Measurements from ENCODE around the gene CDC42EP2. TPM values are rescaled to one million over a fixed set of nuclear protein-coding genes. Genes with fewer than 3 reads are reported as not detected.
"Not testable (repeated sequence)": the region's sequence is repeated elsewhere in the genome, so short reads cannot be mapped to it uniquely, and the experiment has no call there.

The CDC42EP2 gene
- total RNA-seq, 2 donors from 2014 or later = 1.4 to 2.3 TPM

DNA sequence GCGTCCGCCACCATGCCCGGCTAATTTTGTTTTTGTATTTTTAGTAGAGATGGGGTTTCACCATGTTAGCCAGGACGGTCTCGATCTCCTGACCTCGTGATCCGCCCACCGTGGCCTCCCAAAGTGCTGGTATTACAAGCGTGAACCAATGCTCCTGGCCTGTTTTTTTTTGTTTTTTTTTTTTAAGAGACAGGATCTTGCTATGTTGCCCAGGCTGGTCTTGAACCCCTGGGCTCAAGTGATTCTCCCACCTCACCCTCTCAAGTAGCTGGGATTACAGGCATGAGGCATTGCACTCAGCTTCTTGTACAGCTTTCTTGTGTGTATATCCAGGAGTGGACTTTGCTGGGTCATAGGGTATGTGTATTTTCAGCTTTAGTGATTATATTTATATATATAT lies 17.9 kb downstream of the CDC42EP2 start:
- H3K9me3 Mint-ChIP-seq; H3K36me3 Mint-ChIP-seq (ENCODE audit: insufficient read depth in 2 of 2); H3K27me3 Mint-ChIP-seq (ENCODE audit: low read depth); DNase-seq; H3K27ac Mint-ChIP-seq; ATAC-seq (replicated peaks in 1 of 2); H3K4me3 Mint-ChIP-seq: not testable (repeated sequence)
- H3K4me1 Mint-ChIP-seq (ENCODE audit: low read depth) = peaks cover 35% of the 10 kb centered on the region

GRCh38 chr11:65334696-65335295 lies 20.1 kb downstream of the CDC42EP2 start:
- Mint-ChIP-seq H3K4me3 (peak overlapping the region; percentile 83 to 91), H3K4me1 (ENCODE audit: low read depth) (peaks cover 47% of the 10 kb centered on the region), H3K9me3 (no peaks in the 10 kb centered on the region), H3K27ac (peak overlapping the region; percentile 90), H3K36me3 (ENCODE audit: insufficient read depth in 2 of 2) (peaks cover 7 to 10% of the 10 kb centered on the region in 2 donors), H3K27me3 (ENCODE audit: low read depth) (no peaks in the 10 kb centered on the region)
- no peak for ATAC-seq (replicated peaks in 1 of 2)
- DNase-seq = no peak

DNA sequence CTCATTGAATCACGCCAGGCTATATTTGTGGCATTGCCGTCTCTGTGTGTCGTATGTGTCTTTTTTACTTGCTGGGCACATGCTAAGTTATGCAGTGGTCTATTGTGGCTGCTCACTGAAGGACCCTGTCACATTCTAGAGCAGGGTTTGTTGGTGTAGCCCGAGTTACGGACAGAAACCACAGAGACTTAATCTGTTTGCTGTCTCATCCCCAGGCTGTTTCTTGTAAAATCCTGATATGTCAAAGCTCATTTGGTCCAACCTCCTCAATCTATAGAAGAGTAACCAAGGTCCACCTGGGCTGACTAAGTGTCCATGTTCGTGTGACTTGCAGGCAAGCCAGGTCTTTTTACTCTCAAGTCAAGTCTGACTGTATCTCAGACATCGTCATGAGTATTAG lies 24.0 kb downstream of the CDC42EP2 start:
- Mint-ChIP-seq H3K4me1 (ENCODE audit: low read depth) (peaks cover 46% of the 10 kb centered on the region), H3K36me3 (ENCODE audit: insufficient read depth in 2 of 2) (peaks cover 14 to 18% of the 10 kb centered on the region in 2 donors)
- ATAC-seq (replicated peaks in 1 of 2) = no peak

DNA sequence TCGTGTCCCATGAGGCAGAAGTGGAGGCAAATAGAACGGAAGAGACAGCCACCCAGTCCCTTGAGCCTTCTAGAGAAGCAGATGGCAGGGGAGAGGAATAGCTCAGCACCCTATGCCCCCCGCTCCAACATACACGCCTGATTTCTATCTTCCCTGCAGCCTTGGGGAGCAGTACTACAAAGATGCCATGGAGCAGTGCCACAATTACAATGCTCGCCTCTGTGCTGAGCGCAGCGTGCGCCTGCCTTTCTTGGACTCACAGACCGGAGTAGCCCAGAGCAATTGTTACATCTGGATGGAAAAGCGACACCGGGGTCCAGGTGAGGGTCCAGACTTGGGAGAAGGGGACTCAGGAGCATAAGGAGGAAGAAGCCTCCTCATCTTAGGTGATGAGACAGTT lies 25.6 kb downstream of the CDC42EP2 start:
- no peaks in the 10 kb centered on the region for H3K9me3 Mint-ChIP-seq
- H3K4me3 Mint-ChIP-seq = no peak overlapping the region
- H3K27me3 Mint-ChIP-seq (ENCODE audit: low read depth) = no peaks in the 10 kb centered on the region
- peaks cover 14 to 20% of the 10 kb centered on the region in 2 donors for H3K36me3 Mint-ChIP-seq (ENCODE audit: insufficient read depth in 2 of 2)
- ATAC-seq (replicated peaks in 1 of 2) = no peak
- no peak for DNase-seq
- H3K27ac Mint-ChIP-seq = peak overlapping the region; percentile 89
- peaks cover 37% of the 10 kb centered on the region for H3K4me1 Mint-ChIP-seq (ENCODE audit: low read depth)

More for the DNA sequence above, 24.0 kb downstream of the CDC42EP2 start:
- Mint-ChIP-seq H3K27ac (peak overlapping the region; percentile 27), H3K9me3 (no peaks in the 10 kb centered on the region), H3K27me3 (ENCODE audit: low read depth) (no peaks in the 10 kb centered on the region), H3K4me3 (no peak overlapping the region)
- DNase-seq = no peak

DNA sequence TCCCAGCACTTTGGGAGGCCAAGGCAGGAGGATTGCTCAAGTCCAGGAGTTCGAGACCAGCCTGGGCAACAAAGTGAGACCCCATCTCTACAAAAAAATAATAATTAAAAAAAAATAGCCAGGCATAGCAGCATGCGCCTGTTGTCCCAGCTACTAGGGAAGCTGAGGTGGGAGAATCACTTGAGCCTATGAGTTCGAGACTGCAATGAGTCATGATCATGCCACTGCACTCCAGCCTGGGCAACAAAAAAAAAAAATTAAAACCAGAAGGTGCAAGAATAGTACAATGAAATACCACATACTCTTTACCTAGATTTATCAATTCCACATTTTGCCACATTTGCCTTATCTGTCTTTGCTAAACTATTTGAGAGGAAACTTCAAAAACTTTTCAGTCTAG lies 27.2 kb downstream of the CDC42EP2 start:
- no peak for ATAC-seq (replicated peaks in 1 of 2)
- no peaks in the 10 kb centered on the region for H3K27me3 Mint-ChIP-seq (ENCODE audit: low read depth)
- no peaks in the 10 kb centered on the region for H3K9me3 Mint-ChIP-seq
- H3K36me3 Mint-ChIP-seq (ENCODE audit: insufficient read depth in 2 of 2) = peaks cover 20 to 25% of the 10 kb centered on the region in 2 donors
- no peak for DNase-seq
- no peak overlapping the region for H3K4me3 Mint-ChIP-seq
- no peak overlapping the region for H3K27ac Mint-ChIP-seq
- peaks cover 23% of the 10 kb centered on the region for H3K4me1 Mint-ChIP-seq (ENCODE audit: low read depth)

DNA sequence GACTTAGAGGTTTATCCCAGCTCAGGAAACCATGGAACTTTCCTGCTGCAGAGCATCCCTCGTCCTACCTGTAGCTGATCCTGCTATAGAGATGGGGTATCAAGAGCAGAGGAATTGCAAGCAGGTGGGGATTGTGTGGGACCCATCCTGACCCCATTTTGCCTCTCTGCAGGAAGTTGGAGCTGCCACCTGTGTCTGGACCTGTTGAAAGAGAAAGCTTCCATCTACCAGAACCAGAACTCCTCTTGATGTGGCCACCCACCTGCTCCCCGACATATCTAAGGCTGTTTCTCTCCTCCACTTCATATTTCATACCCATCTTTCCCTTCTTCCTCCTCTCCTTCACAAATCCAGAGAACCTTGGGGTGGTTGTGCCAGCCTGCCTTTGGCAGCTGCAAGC lies 36.8 kb downstream of the CDC42EP2 start:
- ATAC-seq (replicated peaks in 1 of 2) = no peak
- Mint-ChIP-seq H3K27me3 (ENCODE audit: low read depth) (no peaks in the 10 kb centered on the region), H3K9me3 (no peaks in the 10 kb centered on the region), H3K36me3 (ENCODE audit: insufficient read depth in 2 of 2) (peaks cover 4 to 12% of the 10 kb centered on the region in 2 donors), H3K4me1 (ENCODE audit: low read depth) (peaks cover 7% of the 10 kb centered on the region), H3K4me3 (no peak overlapping the region), H3K27ac (no peak overlapping the region)
- DNase-seq = no peak

DNA sequence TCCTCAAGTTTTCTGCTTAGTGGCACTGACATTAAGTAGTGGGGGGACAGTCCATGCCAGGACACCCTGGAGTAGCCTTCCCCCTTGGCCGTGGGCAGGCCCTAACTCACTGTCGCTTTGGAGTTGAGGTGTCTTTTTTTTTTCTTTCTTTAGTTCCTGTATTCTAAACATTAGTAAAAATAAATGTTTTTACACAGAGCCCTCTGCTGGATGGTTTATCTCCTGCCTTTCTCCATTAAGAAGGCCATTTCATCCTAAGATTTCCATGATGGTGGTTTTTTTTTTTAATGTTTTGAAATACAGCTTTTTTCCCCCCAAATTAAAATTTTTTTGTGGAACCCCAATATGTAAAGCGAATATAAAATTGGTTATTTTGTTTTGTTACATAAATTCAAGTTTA lies 38.1 kb downstream of the CDC42EP2 start:
- H3K9me3 Mint-ChIP-seq = no peaks in the 10 kb centered on the region
- H3K4me1 Mint-ChIP-seq (ENCODE audit: low read depth) = peaks cover 7% of the 10 kb centered on the region
- H3K27ac Mint-ChIP-seq = no peak overlapping the region
- DNase-seq = no peak
- no peaks in the 10 kb centered on the region for H3K27me3 Mint-ChIP-seq (ENCODE audit: low read depth)
- peaks cover 2 to 10% of the 10 kb centered on the region in 2 donors for H3K36me3 Mint-ChIP-seq (ENCODE audit: insufficient read depth in 2 of 2)
- H3K4me3 Mint-ChIP-seq = no peak overlapping the region
- no peak for ATAC-seq (replicated peaks in 1 of 2)

- Mint-ChIP-seq H3K36me3 (ENCODE audit: insufficient read depth in 2 of 2) (peaks cover 2 to 9% of the 10 kb centered on the region in 2 donors), H3K27ac (peak overlapping the region; percentile 81)
Measured at GRCh38 chr11:65353376-65353775, 38.7 kb downstream of the CDC42EP2 start.

GRCh38 chr11:65353900-65354264 lies 39.2 kb downstream of the CDC42EP2 start:
- ATAC-seq (replicated peaks in 1 of 2) (no peak), DNase-seq (no peak)
- Mint-ChIP-seq H3K9me3 (no peaks in the 10 kb centered on the region), H3K36me3 (ENCODE audit: insufficient read depth in 2 of 2) (peaks cover 0 to 6% of the 10 kb centered on the region in 2 donors), H3K4me3 (peak overlapping the region; percentile 46 to 49), H3K4me1 (ENCODE audit: low read depth) (peaks cover 7% of the 10 kb centered on the region), H3K27me3 (ENCODE audit: low read depth) (no peaks in the 10 kb centered on the region), H3K27ac (peak overlapping the region; percentile 81)

More at GRCh38 chr11:65353376-65353775, 38.7 kb downstream of the CDC42EP2 start:
- no peak for DNase-seq
- no peaks in the 10 kb centered on the region for H3K27me3 Mint-ChIP-seq (ENCODE audit: low read depth)
- no peak for ATAC-seq (replicated peaks in 1 of 2)
- no peaks in the 10 kb centered on the region for H3K9me3 Mint-ChIP-seq
- H3K4me1 Mint-ChIP-seq (ENCODE audit: low read depth) = peaks cover 7% of the 10 kb centered on the region
- H3K4me3 Mint-ChIP-seq = peak overlapping the region; percentile 46 to 49

GRCh38 chr11:65354265-65355012 lies 39.8 kb downstream of the CDC42EP2 start, which contains the start of gene TIGD3:
TIGD3 (plus strand) TSS chr11:65354751; CDS start chr11:65355809, 1,058 bp downstream.
- peak within 1 kb of the TSS; percentile 81 for H3K27ac Mint-ChIP-seq
- peaks cover 0 to 5% of the 10 kb centered on the region in 2 donors for H3K36me3 Mint-ChIP-seq (ENCODE audit: insufficient read depth in 2 of 2)
- no peaks in the 10 kb centered on the region for H3K27me3 Mint-ChIP-seq (ENCODE audit: low read depth)
- ATAC-seq (replicated peaks in 1 of 2) = peak; percentile 97 to 98
- DNase-seq = peak; percentile 98
- H3K9me3 Mint-ChIP-seq = no peaks in the 10 kb centered on the region
- peak within 1 kb of the TSS; percentile 92 to 93 for H3K4me3 Mint-ChIP-seq
- H3K4me1 Mint-ChIP-seq (ENCODE audit: low read depth) = peaks cover 7% of the 10 kb centered on the region

DNA sequence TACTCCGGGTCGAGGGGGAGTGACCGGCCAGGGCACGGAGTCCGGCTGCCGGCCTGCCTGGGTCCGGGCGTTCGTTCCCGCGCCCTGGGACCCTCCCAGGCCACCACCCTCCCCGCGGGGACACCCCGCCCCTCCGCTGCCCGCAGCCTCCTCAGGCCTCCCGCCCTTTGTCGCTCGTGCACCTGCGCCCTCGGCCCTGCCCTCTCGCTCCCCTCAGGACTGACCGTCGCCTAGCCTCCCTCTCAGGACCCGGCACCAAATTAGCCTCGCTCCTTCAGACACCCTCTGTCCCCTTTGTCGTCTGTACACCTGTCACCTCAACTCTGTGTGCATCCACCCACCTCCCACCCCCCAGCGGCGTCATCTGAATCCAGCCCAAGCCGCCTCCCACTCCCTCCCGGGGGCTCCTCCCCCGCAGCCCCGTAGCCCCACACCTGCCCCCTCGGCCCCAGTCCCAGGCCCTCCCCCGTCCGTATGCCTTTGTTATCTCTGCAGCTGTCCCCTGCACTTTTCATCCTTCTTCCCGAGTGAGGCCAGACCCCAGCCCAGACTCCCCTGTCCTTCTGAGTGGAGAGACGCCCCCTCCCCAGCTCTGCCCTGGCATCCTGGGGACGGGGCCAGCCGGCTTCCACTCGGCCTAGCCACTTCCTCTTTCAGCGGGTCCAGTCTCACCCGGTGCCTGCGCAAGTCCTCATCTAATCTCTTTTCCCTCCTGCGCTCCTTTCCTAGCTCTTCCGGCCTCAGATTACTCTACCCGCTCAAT lies 40.5 kb downstream of the CDC42EP2 start:
- Mint-ChIP-seq H3K36me3 (ENCODE audit: insufficient read depth in 2 of 2) (peaks cover 0 to 5% of the 10 kb centered on the region in 2 donors), H3K27me3 (ENCODE audit: low read depth) (no peaks in the 10 kb centered on the region), H3K4me3 (peak overlapping the region; percentile 92 to 93), H3K4me1 (ENCODE audit: low read depth) (peaks cover 7% of the 10 kb centered on the region), H3K27ac (peak overlapping the region; percentile 72), H3K9me3 (no peaks in the 10 kb centered on the region)
- ATAC-seq (replicated peaks in 1 of 2) (peak; percentile 26 to 34), DNase-seq (peak; percentile 42 to 53)

- no peaks in the 10 kb centered on the region for H3K9me3 Mint-ChIP-seq
- H3K27ac Mint-ChIP-seq = peak overlapping the region; percentile 72
- H3K27me3 Mint-ChIP-seq (ENCODE audit: low read depth) = no peaks in the 10 kb centered on the region
- no peak for ATAC-seq (replicated peaks in 1 of 2)
- H3K36me3 Mint-ChIP-seq (ENCODE audit: insufficient read depth in 2 of 2) = peaks cover 0 to 3% of the 10 kb centered on the region in 2 donors
- H3K4me3 Mint-ChIP-seq = peak overlapping the region; percentile 92 to 93
- peaks cover 7% of the 10 kb centered on the region for H3K4me1 Mint-ChIP-seq (ENCODE audit: low read depth)
- no peak for DNase-seq
Measured at GRCh38 chr11:65355776-65356393, 41.2 kb downstream of the CDC42EP2 start.

Measured in activated T-cell treated with anti-CD3 and anti-CD28 coated beads, Interleukin-2, amount 50 U/mL, for 72 hours (primary cell).